ENCODE data around the gene CAMTA1.

Gene CAMTA1

DNA sequence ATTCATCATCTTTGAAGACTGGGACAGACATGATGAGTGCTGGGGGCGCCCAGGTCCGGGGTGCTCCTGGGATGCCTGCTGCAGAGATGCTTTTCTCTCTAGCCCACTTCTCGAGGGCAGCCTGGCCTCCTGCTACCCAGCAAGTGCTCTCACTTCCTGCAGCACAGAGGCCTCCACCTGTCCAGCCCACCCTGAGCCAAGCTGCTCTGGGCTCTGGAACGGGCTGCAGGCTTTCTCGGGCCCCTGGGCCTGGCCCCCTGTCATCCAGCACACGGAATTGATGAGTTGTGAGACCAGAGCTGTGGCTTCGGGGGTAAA, 516.4 kb downstream of the CAMTA1 start:
- no peak overlapping the region for H3K4me3 ChIP-seq (ENCODE audit: low read depth, low read length)
- DNase-seq (ENCODE audit: low read depth) = no peak

DNA sequence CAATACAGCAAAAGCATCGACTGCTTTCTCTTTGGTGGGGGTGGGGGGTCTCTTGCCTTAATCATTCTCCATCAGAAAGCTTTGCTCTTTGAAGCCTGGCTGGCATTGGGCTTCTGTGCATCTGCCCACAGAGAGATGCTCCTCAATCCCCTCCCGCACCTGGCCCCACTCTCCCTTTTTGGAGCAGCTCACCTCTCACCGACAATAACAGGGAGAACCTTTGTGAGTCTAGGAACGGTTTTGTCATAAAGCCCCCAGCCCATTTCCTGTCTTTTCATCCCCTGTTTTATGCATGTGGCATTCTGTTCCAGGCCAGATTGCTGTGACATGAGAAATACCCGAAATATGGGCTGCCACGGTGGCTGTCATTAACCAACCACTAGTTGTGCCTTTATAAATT, 516.9 kb downstream of the CAMTA1 start:
- TF ChIP-seq, protein P1, sequence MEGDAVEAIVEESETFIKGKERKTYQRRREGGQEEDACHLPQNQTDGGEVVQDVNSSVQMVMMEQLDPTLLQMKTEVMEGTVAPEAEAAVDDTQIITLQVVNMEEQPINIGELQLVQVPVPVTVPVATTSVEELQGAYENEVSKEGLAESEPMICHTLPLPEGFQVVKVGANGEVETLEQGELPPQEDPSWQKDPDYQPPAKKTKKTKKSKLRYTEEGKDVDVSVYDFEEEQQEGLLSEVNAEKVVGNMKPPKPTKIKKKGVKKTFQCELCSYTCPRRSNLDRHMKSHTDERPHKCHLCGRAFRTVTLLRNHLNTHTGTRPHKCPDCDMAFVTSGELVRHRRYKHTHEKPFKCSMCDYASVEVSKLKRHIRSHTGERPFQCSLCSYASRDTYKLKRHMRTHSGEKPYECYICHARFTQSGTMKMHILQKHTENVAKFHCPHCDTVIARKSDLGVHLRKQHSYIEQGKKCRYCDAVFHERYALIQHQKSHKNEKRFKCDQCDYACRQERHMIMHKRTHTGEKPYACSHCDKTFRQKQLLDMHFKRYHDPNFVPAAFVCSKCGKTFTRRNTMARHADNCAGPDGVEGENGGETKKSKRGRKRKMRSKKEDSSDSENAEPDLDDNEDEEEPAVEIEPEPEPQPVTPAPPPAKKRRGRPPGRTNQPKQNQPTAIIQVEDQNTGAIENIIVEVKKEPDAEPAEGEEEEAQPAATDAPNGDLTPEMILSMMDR (IDR thresholded peaks at IDR 0.05; ENCODE audit: insufficient read depth, low read depth, low read length, missing control alignments) = no peak
- no peak overlapping the region for H3K4me3 ChIP-seq (ENCODE audit: low read depth, low read length)
- no peak for DNase-seq (ENCODE audit: low read depth)

More for the DNA sequence above, 516.4 kb downstream of the CAMTA1 start:
- TF ChIP-seq, protein P1 (IDR thresholded peaks at IDR 0.05; ENCODE audit: insufficient read depth, low read depth, low read length, missing control alignments) = no peak

DNA sequence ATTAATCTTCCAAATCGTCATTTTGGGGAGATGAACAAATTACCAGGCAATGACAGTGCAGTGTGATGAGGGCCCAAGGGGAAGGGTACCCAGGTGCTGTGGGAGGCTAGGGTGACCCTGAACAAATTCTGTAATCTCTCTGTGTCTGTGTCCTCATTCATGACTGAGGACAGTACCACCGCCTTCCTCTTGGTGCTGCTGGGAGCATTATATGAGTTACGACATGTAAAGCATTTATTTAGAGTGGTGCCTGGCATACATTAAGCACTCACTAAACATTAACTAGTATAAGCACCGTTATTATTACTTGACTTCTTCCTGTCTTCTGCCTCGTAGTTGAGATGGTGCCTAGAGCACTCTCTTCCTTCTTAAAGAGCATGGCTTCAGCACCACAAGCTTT, 517.6 kb downstream of the CAMTA1 start:
- DNase-seq (ENCODE audit: low read depth) = no peak
- no peak overlapping the region for H3K4me3 ChIP-seq (ENCODE audit: low read depth, low read length)
- TF ChIP-seq, protein P1 (IDR thresholded peaks at IDR 0.05; ENCODE audit: insufficient read depth, low read depth, low read length, missing control alignments) = no peak

DNA sequence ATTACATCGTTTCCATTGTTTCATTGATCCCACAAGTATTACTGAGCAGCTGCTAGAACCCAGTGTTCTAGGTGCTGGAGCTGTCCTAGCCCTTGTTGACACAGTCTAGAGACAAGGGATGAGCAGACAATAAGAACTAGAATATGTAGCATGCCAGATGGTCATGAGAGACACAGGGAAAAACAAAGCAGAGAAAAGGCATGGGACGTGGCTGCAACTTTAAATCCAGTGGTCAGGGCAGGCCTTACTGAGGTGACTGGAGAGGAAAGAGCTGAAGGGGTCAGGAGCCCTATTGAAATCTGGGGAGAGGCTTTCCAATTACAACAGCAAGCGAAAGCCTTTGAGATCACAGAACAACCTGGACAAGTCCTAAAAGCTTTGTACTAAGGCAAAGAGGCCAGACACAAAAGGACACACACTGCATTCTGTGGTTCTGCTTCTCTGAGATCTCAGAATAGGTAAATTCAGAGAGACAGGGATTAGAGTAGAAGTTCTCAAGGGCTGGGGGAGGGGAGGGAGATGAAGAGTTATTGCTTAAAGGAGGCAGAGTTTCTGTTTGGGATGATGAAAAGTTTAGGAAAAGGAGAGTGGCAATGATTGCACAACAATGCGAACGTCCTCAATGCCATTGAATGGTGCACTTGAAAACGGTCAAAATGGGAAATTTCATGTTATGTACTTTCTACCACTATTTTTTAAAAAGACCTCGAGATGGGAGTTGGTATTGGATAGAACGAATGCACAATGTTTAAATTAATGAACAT, 518.5 kb downstream of the CAMTA1 start:
- no peak for DNase-seq (ENCODE audit: low read depth)
- no peak overlapping the region for H3K4me3 ChIP-seq (ENCODE audit: low read depth, low read length)
- TF ChIP-seq, protein P1 (IDR thresholded peaks at IDR 0.05; ENCODE audit: insufficient read depth, low read depth, low read length, missing control alignments) = no peak

DNA sequence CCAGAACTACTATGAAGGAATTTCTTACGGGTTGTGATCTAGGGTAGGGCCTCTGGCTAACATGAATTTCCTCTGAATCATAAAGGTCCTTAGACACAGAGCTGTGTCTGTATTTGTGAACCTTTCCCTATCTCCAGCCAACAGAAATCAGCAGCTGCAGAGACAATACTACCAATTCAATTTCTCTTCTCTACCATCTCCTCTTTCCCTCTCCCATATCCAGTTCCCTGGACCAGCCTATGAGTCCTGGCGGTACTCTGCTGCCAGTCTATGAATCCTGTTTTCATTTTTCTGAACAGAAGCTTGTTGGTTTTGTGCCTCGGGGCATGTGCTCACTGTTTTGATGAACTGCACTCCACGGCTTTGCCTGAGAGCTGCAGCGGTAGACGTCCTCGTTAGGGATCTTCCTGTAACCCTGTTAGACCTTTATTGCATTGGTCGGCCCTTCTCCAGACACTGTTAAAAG, 527.9 kb downstream of the CAMTA1 start:
- no peak overlapping the region for H3K4me3 ChIP-seq (ENCODE audit: low read depth, low read length)
- DNase-seq (ENCODE audit: low read depth) = no peak

DNA sequence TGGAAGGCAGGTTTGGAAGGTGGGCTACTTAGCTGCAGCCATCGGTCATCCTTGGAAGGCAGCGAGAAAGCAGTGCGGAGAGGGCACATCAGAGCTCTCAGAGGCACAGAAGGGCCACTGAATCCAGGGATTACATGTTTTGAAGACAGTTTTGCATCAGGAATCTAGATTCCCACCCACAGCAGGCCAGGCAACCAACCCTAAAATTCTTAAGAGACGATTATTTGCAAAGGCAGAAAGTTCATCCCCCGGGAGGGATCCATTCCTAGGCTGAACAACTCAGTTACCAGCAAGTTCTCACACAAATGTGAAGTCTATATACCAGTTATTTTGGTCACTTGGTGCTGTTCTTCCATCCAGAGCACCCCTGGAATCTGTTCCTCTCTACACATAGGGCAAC, 528.6 kb downstream of the CAMTA1 start:
- TF ChIP-seq, protein P1 (IDR thresholded peaks at IDR 0.05; ENCODE audit: insufficient read depth, low read depth, low read length, missing control alignments) = no peak
- DNase-seq (ENCODE audit: low read depth) = no peak
- H3K4me3 ChIP-seq (ENCODE audit: low read depth, low read length) = no peak overlapping the region

More for the DNA sequence above, 527.9 kb downstream of the CAMTA1 start:
- TF ChIP-seq, protein P1 (IDR thresholded peaks at IDR 0.05; ENCODE audit: insufficient read depth, low read depth, low read length, missing control alignments) = no peak

DNA sequence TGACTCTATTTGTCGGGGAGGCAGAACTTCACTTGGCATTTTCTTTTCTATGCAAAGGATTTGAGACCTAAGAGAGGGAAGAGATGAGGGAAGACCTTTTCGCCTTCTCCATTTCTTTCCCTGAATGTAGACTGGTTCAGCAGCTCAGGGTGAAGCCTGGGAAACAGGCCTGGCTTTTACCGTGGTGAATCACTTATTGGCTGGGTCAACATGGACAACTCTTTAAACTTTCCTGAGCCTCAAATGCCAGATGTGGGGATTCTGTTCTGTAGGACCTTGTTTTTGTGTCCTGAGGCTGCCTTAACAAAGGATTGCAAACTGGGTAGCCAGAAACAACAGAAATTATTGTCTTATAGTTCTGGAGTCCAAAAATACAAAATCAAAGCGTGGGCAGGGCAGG, 530.1 kb downstream of the CAMTA1 start:
- TF ChIP-seq, protein P1 (IDR thresholded peaks at IDR 0.05; ENCODE audit: insufficient read depth, low read depth, low read length, missing control alignments) = no peak
- no peak for DNase-seq (ENCODE audit: low read depth)
- H3K4me3 ChIP-seq (ENCODE audit: low read depth, low read length) = no peak overlapping the region

Measured in GM12865 (cell line).